ACHN (cell line): ENCODE measurements around the gene NDUFC1.

Experiments used
- DNase-seq: peaks from one replicate; pipeline ENCODE4 v3.0.0-alpha.2; 2015
- in situ Hi-C: cut with HindIII; loops from 2 replicates; pipeline ENCODE4 v1.10.0; 2017; ENCODE audit warnings: low sequenced_read_pairs, low pct_ligation_motif_present, low pct_unique_long_range_greater_than_20kb

NDUFC1 gene

GRCh38 chr4:139301113-139301820 lies 1.0 kb downstream of the NDUFC1 start, which contains the start of gene NAA15:
NAA15 (plus strand) TSS chr4:139301505; CDS start chr4:139301778, 273 bp downstream.
- peak; percentile 98 for DNase-seq
- in situ Hi-C loops, result no loop called here

DNA sequence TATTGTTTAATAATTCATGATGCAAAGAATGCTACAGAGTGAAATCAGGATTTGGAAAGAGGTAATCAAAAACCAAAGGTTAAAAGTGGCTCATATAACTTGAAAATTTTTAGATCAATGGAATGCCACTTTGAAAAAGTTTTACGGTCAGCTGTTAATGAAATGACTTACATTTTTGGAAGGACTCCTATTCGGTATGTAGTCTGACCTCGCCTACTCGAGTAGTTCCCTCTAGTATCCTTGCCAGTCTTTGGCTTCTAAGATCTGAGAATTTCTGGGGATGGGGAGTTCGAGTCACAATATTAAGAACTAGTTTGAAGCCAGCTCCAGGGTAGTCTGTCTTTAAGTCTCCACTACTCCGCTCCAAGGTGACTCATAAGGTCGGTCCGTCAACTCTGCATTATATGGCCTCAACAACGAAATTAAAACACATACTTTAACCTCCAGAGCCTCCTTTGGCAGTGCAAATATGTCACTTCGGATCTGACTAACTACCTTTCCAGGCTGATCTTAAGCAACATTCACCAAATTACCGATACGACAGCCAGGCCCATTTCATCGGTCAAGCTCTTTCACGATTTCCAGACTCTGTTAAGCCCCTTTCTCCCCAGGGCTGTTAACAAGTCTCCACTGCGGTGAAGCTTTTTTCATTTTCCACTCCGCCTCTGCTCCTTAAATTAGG lies 1.7 kb downstream of the NDUFC1 start:
- DNase-seq, result peak; percentile 60
- in situ Hi-C loops, result no loop called here

DNA sequence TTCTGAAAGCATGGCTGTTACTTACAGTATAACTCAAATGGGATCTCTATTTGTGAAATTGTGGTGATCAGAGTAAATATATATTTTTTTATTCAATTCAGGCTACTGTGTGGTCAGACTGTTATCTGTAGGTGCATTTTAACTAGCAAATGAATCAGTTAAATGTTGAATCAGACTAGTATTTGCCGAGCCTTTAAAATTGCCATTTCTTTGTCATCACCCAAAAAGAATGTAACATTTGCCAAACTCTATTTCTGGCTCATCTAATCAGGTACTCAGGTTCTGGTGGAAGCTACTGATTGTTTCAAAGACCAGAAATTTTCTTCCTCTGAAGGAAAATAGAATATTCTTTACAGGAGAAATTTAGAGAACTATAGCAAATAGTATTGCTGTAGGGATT lies 2.7 kb downstream of the NDUFC1 start:
- in situ Hi-C loops, result no loop called here
- no peak for DNase-seq

GRCh38 chr4:139297001-139297410 lies 5.3 kb downstream of the NDUFC1 start:
- DNase-seq, result no peak
- in situ Hi-C loops, result no loop called here

GRCh38 chr4:139295942-139296299 lies 6.4 kb downstream of the NDUFC1 start:
- in situ Hi-C loops, result no loop called here
- DNase-seq, result no peak

GRCh38 chr4:139295206-139295941 lies 6.9 kb downstream of the NDUFC1 start:
- in situ Hi-C loops, result no loop called here
- DNase-seq, result peak; percentile 91

DNA sequence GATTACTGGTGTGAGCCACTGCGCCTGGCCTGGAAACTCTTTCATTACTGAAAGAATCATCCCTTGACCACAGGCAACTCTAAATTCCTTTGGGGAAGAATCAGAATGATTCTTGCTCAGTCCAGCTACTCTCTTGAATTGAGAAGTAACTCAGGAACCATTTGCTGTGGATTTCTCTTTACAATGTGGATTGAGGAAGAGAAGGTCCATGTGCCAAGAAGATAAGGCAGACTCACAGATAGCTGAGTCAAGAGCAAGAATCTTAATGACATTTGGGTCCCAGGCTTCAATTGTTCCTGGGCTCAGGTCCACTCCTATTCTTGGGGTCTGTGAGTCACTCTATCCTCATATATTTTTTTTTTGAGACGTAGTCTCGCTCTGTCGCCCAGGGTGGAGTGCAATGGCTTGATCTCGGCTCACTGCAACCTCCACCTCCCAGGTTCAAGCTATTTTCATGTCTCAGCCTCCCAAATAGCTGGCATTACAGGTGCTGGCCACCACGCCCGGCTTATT lies 16.0 kb downstream of the NDUFC1 start:
- in situ Hi-C loops, result no loop called here
- DNase-seq, result no peak

DNA sequence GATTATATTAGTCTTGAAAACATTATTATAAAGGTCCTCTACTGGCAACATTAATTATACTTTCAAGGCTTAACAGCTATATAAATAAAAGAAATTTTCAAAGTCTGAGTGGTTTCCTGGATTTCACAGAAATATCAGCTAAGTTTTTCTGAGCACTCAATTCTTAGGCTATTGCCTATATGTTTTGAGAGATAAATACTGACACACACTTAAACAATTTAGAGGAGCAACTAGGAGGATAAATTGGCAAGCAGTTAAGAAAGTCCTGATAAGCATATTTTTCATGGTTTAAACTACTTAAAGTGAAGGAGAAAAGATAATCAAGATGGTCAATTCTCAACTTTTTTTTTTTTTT lies 19.6 kb downstream of the NDUFC1 start:
- DNase-seq, result no peak
- in situ Hi-C loops, result no loop called here

DNA sequence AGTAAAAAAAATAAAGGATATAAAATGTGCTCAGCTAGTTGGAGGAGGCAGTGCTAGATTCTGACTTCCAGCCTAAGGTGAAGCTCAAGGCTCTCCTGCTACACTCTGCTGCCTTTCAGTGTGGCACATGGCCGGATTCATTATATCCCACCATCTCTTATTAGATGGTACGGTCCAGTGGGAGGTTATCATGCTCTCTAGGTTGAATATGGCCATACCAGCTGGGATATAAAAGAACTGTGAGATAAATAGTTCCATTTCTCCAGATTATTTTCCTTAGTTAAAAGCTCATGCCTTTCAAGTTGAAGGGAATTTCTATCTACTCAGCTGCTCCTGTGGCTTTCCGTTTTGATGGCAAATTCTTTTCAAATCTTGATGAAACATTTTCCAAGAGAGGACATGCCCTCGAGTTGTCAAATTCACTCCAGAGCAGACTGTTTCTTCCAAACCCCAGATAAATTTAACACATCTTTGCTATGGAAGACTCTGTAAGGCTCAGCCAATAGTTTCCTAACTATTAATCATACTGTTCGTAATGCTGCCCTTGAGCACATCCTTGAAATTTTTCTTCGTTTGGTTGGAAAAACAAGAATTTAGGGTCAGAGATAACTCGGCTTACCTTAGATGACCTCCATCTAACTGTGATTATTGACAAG lies 20.1 kb downstream of the NDUFC1 start:
- DNase-seq, result no peak
- in situ Hi-C loops, result no loop called here

GRCh38 chr4:139279760-139280620 lies 22.3 kb downstream of the NDUFC1 start, which contains the start of gene MGARP:
MGARP (minus strand) TSS chr4:139280225; CDS start chr4:139280158, 67 bp downstream.
- in situ Hi-C loops, result no loop called here
- peak; percentile 33 for DNase-seq

DNA sequence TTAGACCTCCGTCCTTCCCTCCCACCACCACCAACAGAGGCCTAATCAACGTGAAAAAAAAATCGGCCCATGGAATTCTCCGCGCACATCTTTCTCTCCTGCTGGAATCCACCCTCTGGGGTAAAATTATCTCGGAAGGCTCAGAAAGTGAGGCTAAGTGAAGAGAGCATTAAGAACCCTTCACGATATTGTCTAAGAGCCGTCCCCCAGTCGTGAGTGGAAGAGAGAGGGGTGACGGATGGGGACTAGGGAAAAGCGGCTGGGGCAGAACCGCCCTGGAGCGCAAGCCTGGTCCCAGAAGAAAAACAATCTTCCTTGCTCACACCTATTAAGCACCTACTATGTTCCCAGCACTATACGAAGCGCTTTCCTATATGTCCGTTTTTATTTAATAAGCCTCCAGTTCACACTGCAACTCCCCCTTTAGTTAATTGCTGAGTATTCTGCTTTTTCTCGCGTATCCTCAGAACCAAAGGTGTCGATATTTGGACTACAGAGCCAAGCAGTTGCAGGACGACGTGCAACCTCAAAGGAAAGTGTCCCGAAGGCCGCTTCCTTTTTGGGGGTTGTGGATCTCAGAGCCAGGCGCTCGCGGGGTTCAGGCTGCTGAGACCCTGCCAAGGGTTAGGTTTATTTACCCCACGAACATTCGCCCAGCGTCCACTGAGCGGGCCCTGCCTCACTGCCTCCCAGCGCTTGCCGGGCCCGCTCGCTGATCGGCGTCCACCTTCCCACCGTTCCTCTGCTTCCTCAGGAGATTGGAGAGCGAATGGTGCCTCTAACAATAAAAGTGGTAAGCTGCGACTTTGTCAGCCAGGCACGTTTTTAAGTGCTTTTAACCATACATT lies 23.1 kb downstream of the NDUFC1 start:
- no peak for DNase-seq
- in situ Hi-C loops, result no loop called here

DNA sequence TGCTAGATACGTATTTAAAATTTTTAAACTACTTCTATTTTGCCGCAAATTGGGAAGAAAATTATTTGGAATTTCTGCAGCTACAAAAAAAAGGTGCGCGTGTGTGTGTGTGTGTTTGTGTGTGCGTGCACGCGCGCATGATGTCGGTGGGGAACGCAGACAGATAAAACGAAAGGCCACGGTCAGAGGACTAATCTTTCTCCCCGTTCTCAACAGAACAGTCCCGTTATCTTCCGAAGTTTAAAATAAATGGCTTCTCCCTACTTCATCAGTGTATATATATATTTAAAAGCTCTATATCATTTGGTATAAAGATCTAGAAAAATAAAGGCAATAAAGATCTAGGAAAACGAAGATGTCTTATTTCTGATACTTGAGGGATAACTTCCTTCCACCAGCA lies 23.8 kb downstream of the NDUFC1 start:
- no peak for DNase-seq
- in situ Hi-C loops, result no loop called here

- in situ Hi-C loops, result no loop called here
These were observed 27.0 kb downstream of the NDUFC1 start for GRCh38 chr4:139275281-139275735.

DNA sequence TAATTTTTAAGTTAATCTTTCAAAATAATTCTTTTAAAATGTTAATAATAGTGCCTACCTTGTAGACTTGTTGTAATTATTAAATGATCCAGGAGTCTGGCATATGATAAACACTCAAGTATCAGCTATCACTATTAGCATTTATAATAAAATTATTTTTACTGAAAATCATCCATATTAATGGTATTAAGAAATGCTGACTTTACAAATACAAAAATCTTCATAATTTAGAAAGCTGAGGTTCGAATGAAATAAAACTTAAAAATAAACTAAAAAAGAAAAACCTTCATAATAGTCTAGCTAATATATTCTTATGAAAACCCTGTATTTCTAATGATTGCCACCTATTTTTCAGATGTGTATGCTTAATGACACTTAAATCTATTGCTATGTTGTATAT lies 27.5 kb downstream of the NDUFC1 start:
- DNase-seq, result no peak
- in situ Hi-C loops, result no loop called here

More at GRCh38 chr4:139275281-139275735, 27.0 kb downstream of the NDUFC1 start:
- DNase-seq, result no peak

DNA sequence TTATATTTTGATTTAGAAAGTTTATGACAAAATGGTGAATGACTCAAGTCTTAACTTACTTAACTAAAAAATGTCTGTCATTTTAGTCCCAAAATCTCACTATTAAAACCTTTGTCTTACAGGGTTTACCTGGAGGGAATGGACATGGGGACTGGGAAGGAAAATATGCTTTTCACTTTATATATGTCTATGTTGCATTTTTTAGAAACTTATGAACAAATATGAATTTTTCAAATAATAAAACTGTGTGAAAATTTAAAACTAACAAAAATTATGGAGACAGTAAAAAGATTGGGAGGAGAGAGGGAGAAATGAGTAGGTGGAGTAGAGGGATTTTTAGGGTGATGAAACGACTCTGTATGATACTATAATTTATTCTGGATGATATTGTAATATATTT lies 28.4 kb downstream of the NDUFC1 start:
- in situ Hi-C loops, result no loop called here
- DNase-seq, result no peak

DNA sequence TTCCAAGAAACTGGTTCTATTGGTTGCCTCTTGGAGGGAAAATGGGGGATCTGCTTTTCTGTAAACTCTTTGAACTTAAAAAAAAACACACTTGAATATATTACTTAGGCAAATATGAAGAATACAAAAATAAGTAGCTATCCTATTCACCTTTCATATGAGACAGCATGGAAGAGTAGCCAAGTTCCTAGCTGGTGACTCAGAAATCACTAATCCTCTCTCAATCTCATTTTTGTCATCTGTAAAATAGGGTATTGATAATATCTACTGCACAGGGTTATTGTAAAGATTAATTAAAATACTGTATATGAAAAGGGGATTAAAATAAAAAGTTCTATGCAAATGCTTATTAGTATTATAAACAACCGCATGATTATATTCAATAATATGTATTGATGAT lies 35.0 kb downstream of the NDUFC1 start:
- DNase-seq, result no peak
- in situ Hi-C loops, result no loop called here

- peak; percentile 72 for DNase-seq
- in situ Hi-C loops, result no loop called here
These were observed 35.6 kb downstream of the NDUFC1 start for GRCh38 chr4:139266583-139267257.
